ENCODE results near the gene EFHD1. TPM values are rescaled to one million over a fixed set of nuclear protein-coding genes. Genes with fewer than 3 reads are reported as not detected.

The EFHD1 gene
- total and polyA plus RNA-seq, 2 of the 13 experiments (the other 11 are each of a cell fraction or from before 2014, with no cell fraction given), result 0.09 TPM; not detected in 1

GRCh38 chr2:232697059-232697806 is 63.8 kb downstream of the EFHD1 start, which contains the start of gene GIGYF2 (continued):
- TF ChIP-seq ZFP36 (IDR thresholded peaks at IDR 0.05; ENCODE audit: borderline replicate concordance, low read depth, low read length, partially characterized antibody) (no peak), RAD21 (CRISPR knock-in tag; IDR thresholded peaks at IDR 0.05) (peak; percentile 70), JUNB (CRISPR knock-in tag; IDR thresholded peaks at IDR 0.05; ENCODE audit: borderline replicate concordance) (no peak), SALL2 (CRISPR knock-in tag; IDR thresholded peaks at IDR 0.05) (peak; percentile 48; the same call in 1 of the 2 replicates), ZNF263 (CRISPR knock-in tag; IDR thresholded peaks at IDR 0.05) (0 out of 2 replicates have a peak, but pooled peaks have one; percentile 42), KLF13 (CRISPR knock-in tag; IDR thresholded peaks at IDR 0.05) (0 out of 2 replicates have a peak, but pooled peaks have one; percentile 59), NRL (CRISPR knock-in tag; IDR thresholded peaks at IDR 0.05; ENCODE audit: borderline replicate concordance) (peak; percentile 48), CHCHD3 (CRISPR knock-in tag; IDR thresholded peaks at IDR 0.05) (0 out of 2 replicates have a peak, but pooled peaks have one; percentile 63), KIAA2018 (CRISPR knock-in tag; IDR thresholded peaks at IDR 0.05; ENCODE audit: borderline replicate concordance) (no peak), ATF6 (CRISPR knock-in tag; conservative IDR thresholded peaks at IDR 0.05) (no peak), ZKSCAN5 (CRISPR knock-in tag; IDR thresholded peaks at IDR 0.05) (no peak), HNRNPL (IDR thresholded peaks at IDR 0.05; ENCODE audit: low read depth, low read length) (peak; percentile 72; the same call in 1 of the 2 replicates), NR1H2 (CRISPR knock-in tag; IDR thresholded peaks at IDR 0.05; ENCODE audit: borderline replicate concordance, low read depth) (no peak), TRIM22 (IDR thresholded peaks at IDR 0.05) (no peak), RFX5 (IDR thresholded peaks at IDR 0.05; ENCODE audit: low read depth, low read length) (no peak)
- TF ChIP-seq, protein P1, sequence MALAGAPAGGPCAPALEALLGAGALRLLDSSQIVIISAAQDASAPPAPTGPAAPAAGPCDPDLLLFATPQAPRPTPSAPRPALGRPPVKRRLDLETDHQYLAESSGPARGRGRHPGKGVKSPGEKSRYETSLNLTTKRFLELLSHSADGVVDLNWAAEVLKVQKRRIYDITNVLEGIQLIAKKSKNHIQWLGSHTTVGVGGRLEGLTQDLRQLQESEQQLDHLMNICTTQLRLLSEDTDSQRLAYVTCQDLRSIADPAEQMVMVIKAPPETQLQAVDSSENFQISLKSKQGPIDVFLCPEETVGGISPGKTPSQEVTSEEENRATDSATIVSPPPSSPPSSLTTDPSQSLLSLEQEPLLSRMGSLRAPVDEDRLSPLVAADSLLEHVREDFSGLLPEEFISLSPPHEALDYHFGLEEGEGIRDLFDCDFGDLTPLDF (CRISPR knock-in tag; IDR thresholded peaks at IDR 0.05), result no peak

Data from HepG2 (cell line).